ENCODE data around the gene SIPA1L3. TPM values are rescaled to one million over a fixed set of nuclear protein-coding genes. Genes with fewer than 3 reads are reported as not detected.

Gene SIPA1L3
- polyA plus RNA-seq, 2 of the 4 experiments (the other 2 are of a cell fraction), result 28.9 to 50.6 TPM

DNA sequence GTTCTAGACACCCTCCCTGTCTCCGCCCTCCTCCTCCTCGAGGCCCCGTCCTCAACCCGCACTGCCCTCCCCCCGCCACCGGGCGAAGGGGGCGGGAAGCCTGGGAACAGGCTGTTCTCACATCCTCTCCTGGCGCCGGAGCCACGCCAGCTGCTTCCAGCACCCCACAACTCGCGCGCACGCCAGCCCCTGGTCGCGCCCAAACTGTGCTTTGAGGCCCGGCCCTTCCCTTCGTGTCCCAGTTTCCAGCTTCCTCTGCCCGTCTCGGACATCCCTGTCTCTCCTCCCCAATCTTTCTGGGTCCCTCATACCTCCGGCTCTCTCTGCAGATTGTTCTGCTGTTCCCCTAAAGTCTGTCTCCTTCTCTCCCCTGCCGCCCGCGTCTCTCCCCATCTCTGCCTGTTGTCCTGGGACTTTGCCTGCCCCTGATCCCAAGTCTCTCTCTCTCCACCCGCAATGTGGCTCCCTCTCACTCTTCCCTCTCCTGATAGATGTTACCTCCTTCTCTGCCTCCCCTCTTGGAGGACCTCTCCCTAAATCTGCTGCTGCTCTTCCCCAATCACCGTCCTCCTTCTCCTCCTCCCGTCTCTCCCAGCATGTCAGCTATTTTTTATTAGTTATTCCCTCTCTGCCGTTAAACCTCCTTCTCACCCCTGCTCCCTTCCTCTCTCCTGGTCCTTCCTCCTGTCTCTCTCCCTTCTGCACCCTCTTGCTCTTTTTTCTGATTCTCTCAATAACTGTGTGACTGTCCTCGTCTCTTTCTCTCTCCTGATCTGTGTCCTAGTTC, 302.9 kb downstream of the SIPA1L3 start:
- Histone ChIP-seq H3K9me3 (no peaks in the 10 kb centered on the region), H3K4me1 (peaks cover 31% of the 10 kb centered on the region), H3K4me2 (no peak overlapping the region), H3K4me3 (no peak overlapping the region), H3K27ac (peak overlapping the region in 1 of 2 experiments; percentile 13; a peak in 1 of 6 replicates)
- WGBS (ENCODE audit: missing lambda C conversion rate), result 82% methylated on average over 30 of the region's 30 CpGs
- ChIA-PET CTCF (interaction anchor here (0.6 to 1.6 kb wide), 4 partner anchors 11 to 307 kb away, joined by 3 to 8 read pairs (median 4); no protein-coding TSS in a partner anchor), POLR2A (interaction anchor here (0.5 kb wide), 1 partner anchor 55 kb away, joined by 3 read pairs; no protein-coding TSS in a partner anchor)
- DNase-seq (ENCODE audit: low read depth in 1 of 2, low spot score in 1 of 2), result no peak
- ATAC-seq, result peak; percentile 1 to 15; a peak in 3 of 6 replicates
- no peak for FAIRE-seq
- no peak for TF ChIP-seq HDAC2 (IDR thresholded peaks at IDR 0.05)
- TF ChIP-seq, protein P1, sequence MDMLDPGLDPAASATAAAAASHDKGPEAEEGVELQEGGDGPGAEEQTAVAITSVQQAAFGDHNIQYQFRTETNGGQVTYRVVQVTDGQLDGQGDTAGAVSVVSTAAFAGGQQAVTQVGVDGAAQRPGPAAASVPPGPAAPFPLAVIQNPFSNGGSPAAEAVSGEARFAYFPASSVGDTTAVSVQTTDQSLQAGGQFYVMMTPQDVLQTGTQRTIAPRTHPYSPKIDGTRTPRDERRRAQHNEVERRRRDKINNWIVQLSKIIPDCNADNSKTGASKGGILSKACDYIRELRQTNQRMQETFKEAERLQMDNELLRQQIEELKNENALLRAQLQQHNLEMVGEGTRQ (IDR thresholded peaks at IDR 0.05), result no peak
- no peak for TF ChIP-seq CHD4 (IDR thresholded peaks at IDR 0.05; ENCODE audit: borderline replicate concordance)
- no peak for TF ChIP-seq HEYL (CRISPR knock-in tag; IDR thresholded peaks at IDR 0.05)
- no peak for TF ChIP-seq MAZ (IDR thresholded peaks at IDR 0.05; ENCODE audit: borderline replicate concordance, low read depth, low read length)
- TF ChIP-seq HOXA7 (CRISPR knock-in tag; IDR thresholded peaks at IDR 0.05), result no peak
- TF ChIP-seq, protein P2, sequence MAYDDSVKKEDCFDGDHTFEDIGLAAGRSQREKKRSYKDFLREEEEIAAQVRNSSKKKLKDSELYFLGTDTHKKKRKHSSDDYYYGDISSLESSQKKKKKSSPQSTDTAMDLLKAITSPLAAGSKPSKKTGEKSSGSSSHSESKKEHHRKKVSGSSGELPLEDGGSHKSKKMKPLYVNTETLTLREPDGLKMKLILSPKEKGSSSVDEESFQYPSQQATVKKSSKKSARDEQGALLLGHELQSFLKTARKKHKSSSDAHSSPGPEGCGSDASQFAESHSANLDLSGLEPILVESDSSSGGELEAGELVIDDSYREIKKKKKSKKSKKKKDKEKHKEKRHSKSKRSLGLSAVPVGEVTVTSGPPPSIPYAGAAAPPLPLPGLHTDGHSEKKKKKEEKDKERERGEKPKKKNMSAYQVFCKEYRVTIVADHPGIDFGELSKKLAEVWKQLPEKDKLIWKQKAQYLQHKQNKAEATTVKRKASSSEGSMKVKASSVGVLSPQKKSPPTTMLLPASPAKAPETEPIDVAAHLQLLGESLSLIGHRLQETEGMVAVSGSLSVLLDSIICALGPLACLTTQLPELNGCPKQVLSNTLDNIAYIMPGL (CRISPR knock-in tag; IDR thresholded peaks at IDR 0.05; ENCODE audit: borderline replicate concordance), result no peak
- no peak for TF ChIP-seq CBX2 (IDR thresholded peaks at IDR 0.05; ENCODE audit: borderline replicate concordance, low read depth)
- TF ChIP-seq KDM1A (IDR thresholded peaks at IDR 0.05; ENCODE audit: low read depth), result no peak
- no peak for TF ChIP-seq ZNF302 (CRISPR knock-in tag; IDR thresholded peaks at IDR 0.05)
- no peak for TF ChIP-seq JUN (IDR thresholded peaks at IDR 0.05)
- TF ChIP-seq FOXS1 (CRISPR knock-in tag; IDR thresholded peaks at IDR 0.05), result no peak
- no peak for TF ChIP-seq KDM5A (IDR thresholded peaks at IDR 0.05)
- TF ChIP-seq NFE2L2 (conservative IDR thresholded peaks at IDR 0.05; ENCODE audit: low read length), result no peak
- TF ChIP-seq TFCP2L1 (CRISPR knock-in tag; IDR thresholded peaks at IDR 0.05), result no peak
- no peak for TF ChIP-seq POLR2AphosphoS2 (conservative IDR thresholded peaks at IDR 0.05; ENCODE audit: low read length)
- TF ChIP-seq CHD2 (IDR thresholded peaks at IDR 0.05; ENCODE audit: low read length, partially characterized antibody), result no peak
- TF ChIP-seq HOXB5 (CRISPR knock-in tag; IDR thresholded peaks at IDR 0.05), result no peak

DNA sequence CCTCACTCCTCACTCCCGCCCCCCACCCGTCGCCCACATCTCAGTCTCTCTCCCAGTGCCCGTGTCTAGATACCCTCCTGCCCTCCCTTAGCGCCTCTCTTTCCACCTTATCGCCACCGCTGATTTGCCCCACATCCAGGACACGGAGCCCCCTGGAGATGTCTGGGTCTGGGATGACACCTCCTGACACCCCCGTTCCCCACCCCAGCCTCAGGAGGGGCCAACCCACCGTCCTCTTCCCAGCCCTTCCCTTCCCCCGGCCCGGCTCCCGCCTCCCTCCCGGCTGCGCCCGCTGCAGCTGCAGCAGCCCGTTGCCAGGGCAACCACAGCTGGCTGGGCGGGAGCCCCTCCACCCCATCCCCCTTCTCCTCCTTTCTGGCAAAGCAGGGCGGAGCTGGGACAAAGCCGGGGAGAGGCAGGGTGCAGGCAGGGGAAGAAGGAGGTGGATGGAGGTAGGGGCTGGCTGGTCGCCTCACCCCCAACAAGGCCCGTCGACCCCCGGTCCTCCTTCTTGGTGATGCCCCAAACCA, 303.5 kb downstream of the SIPA1L3 start:
- peaks cover 31% of the 10 kb centered on the region for H3K4me1 ChIP-seq
- DNase-seq (ENCODE audit: low read depth in 1 of 2, low spot score in 1 of 2), result no peak
- 69% methylated on average over 16 of the region's 24 CpGs for WGBS (ENCODE audit: missing lambda C conversion rate)
- no peaks in the 10 kb centered on the region for H3K9me3 ChIP-seq
- no peak for TF ChIP-seq BHLHE40 (IDR thresholded peaks at IDR 0.05; ENCODE audit: low read depth, low read length)
- TF ChIP-seq ZNF302 (CRISPR knock-in tag; IDR thresholded peaks at IDR 0.05), result no peak
- no peak for TF ChIP-seq CHD2 (IDR thresholded peaks at IDR 0.05; ENCODE audit: low read length, partially characterized antibody)
- TF ChIP-seq, protein P1 (IDR thresholded peaks at IDR 0.05), result no peak
- ATAC-seq, result no peak
- ChIA-PET CTCF (interaction anchor here (0.6 to 1.6 kb wide), 3 partner anchors 11 to 308 kb away, joined by 3 to 8 read pairs (median 5); no protein-coding TSS in a partner anchor), POLR2A (interaction anchor here (0.5 kb wide), 1 partner anchor 56 kb away, joined by 3 read pairs; no protein-coding TSS in a partner anchor)
- FAIRE-seq, result no peak
- peak overlapping the region in 1 of 2 experiments; percentile 18; a peak in 1 of 6 replicates for H3K27ac ChIP-seq
- H3K4me2 ChIP-seq, result no peak overlapping the region
- no peak overlapping the region for H3K4me3 ChIP-seq
